RWPE1 (cell line): ENCODE data around the gene SRD5A3.
"Not testable (repeated sequence)": the region's sequence is repeated elsewhere in the genome, so short reads cannot be mapped to it uniquely, and the experiment has no call there.

ENCODE experiments used
- CTCF ChIA-PET: fragments of 350-600 bp; sonication (Branson Sonifier 250); formaldehyde crosslinking; extraction: SDS; loops from one replicate; lab custom pipeline; 2021; lab: Yijun Ruan, JAX
- POLR2A ChIA-PET: fragments of 400-600 bp; formaldehyde crosslinking; extraction: SDS; loops from one replicate; lab custom pipeline; 2020; ENCODE audit warnings: antibody characterized with exemption; ENCODE audit not compliant: low non-redundant PET; lab: Yijun Ruan, JAX
- DNase-seq: peaks from one replicate; pipeline ENCODE4 v3.0.0; 2012; ENCODE audit warnings: low spot score
- H3K27ac ChIP-seq: fragments of 450-650 bp; 2 replicates; pipeline ENCODE4 v1.5.1; 2017
- CTCF ChIP-seq: fragments of 450-650 bp; conservative IDR thresholded peaks from 2 replicates; pipeline ENCODE4 v1.5.1; 2017; ENCODE audit warnings: low read depth, mild to moderate bottlenecking

Gene SRD5A3

DNA sequence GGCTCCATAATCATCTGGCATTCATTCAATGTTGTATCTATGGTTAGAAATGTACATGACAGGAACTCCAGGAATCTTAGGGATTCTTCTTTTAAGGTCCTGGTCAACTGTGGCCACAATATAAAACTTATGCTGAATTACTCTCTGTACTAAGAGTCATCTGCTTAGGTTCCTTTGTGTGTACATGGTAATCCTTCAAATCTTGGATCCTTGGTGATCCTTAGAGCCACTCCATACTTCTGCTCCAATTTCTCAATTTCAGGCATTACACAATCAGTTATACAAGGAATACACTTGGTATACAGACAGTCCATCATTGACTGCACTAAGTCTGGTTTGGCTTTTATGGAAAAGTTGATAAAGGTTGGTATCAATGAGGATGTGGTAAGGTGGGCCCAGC lies 5.8 kb downstream of the SRD5A3 start:
- TF ChIP-seq CTCF: no peak
- no peak for DNase-seq
- ChIA-PET CTCF (interaction anchor here (0.6 kb wide), 2 partner anchors 76 to 687 kb away, joined by 4 to 5 read pairs; no protein-coding TSS in a partner anchor), POLR2A (no interaction called here)
- no peak overlapping the region for H3K27ac ChIP-seq

DNA sequence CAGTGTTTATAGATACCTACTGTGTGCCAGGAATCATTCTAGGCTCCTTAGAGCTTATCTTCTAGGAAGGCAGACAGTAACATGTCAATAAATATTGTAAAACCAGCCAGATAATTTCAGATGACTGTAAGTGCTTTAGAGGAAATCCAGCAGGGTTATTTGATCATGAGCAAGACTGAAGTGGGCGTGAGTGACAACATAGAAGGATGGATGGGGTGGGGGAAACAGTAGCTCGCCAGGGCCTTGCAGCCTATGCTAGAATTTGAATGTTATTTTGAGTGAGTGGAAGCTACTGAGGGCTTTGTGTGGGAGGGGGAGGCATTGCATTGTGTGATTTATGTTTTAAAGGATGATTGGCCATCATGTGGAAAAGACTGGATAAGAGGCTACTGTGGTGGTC lies 6.7 kb downstream of the SRD5A3 start:
- no peak for TF ChIP-seq CTCF
- CTCF ChIA-PET: interaction anchor here (0.5 to 0.6 kb wide), 2 partner anchors 172 to 1014 kb away, joined by 3 read pairs; no protein-coding TSS in a partner anchor
- POLR2A ChIA-PET: no interaction called here
- DNase-seq: no peak
- H3K27ac ChIP-seq: no peak overlapping the region

GRCh38 chr4:55353228-55353747 lies 7.2 kb downstream of the SRD5A3 start:
- DNase-seq, POLR2A ChIA-PET, H3K27ac ChIP-seq: not testable (repeated sequence)
- CTCF ChIA-PET: interaction anchor here (0.6 kb wide), 1 partner anchor 49 kb away, joined by 4 read pairs; no protein-coding TSS in a partner anchor

DNA sequence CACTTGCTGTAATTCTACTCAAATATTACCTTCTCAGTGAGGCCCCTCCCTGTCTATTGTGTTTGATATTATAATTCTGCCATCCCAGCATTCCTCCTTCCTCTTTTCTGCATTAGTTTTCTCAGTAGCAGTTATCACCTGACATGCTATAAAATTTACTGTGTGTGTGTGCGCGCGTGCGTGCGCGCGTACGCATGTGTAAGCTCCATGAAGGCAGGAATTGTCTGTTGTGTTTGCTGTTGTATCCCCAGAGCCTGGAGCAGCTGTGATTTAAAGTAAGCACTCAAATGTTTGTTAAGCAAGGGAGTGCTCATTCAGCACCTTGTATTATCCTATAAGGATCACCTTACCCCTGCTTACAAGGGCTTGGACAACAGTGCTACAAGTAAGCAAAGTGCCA lies 8.6 kb downstream of the SRD5A3 start:
- no peak for TF ChIP-seq CTCF
- no peak overlapping the region for H3K27ac ChIP-seq
- ChIA-PET CTCF (interaction anchor here (0.6 kb wide), 2 partner anchors 8 to 73 kb away, joined by 3 to 4 read pairs; no protein-coding TSS in a partner anchor), POLR2A (interaction anchor here (1.1 kb wide), 1 partner anchor 39 kb away, joined by 4 read pairs; no protein-coding TSS in a partner anchor)
- DNase-seq: no peak

DNA sequence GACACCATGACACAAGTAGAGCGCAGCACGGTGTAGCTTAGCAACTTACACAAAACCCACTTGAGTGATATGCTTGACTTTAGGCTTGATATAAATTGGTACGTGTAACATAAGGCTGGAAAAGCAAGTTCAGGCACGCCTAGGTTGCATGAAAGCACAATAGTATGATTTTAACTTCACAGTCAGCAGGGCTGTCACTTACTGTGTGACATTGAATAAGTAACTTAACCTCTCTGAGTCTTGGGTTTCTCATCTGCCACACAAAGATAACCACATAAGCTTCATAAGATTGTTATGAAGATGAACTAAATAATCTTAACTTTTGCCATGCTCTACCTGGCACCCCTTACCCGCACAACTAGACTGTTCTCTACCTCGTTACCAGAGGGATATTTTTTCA lies 9.5 kb downstream of the SRD5A3 start:
- POLR2A ChIA-PET: no interaction called here
- no peak for TF ChIP-seq CTCF

DNA sequence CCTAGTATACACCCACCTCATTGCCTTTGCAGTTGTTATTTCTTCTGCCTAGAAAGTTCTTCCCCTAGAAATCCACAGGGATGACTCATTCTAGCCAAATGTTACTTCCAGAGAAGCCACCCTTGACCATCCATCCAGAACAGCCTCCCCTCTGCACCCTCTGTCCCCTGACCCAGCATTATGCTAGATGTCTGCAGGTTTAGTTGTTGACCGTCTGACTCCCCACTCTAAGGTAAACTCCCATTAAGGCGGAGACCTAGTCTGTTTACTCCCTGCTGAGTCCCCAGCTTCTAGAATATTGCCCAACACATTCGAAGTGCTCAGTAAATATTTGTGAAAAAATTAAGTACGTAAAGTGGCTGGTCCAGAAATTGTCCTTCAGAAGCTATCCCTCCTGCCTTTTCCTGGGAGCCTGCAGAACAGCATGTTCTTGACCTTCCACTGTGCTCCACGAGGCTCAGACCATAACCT lies 11.0 kb downstream of the SRD5A3 start:
- no peak for DNase-seq
- TF ChIP-seq CTCF: no peak
- CTCF ChIA-PET: no interaction called here
- POLR2A ChIA-PET: no interaction called here
- no peak overlapping the region for H3K27ac ChIP-seq

More for the DNA sequence above, 9.5 kb downstream of the SRD5A3 start:
- no peak for DNase-seq
- H3K27ac ChIP-seq: no peak overlapping the region
- CTCF ChIA-PET: interaction anchor here (0.6 to 1.3 kb wide), 3 partner anchors 9 to 1780 kb away, joined by 3 to 4 read pairs (median 3); no protein-coding TSS in a partner anchor

- no peak for TF ChIP-seq CTCF
- POLR2A ChIA-PET: no interaction called here
- peak overlapping the region; percentile 68 for H3K27ac ChIP-seq
- DNase-seq: no peak
- CTCF ChIA-PET: interaction anchor here (1.8 kb wide), 1 partner anchor 12 kb away, joined by 10 read pairs; the partner anchor contains the start of gene SRD5A3
These were observed 12.2 kb downstream of the SRD5A3 start for GRCh38 chr4:55358246-55358645.
